ENCODE results near the gene DAW1.

The DAW1 gene

GRCh38 chr2:227939271-227940027 is 68.0 kb downstream of the DAW1 start:
- peak; percentile 6 for DNase-seq (ENCODE audit: low read depth)
- H3K4me3 ChIP-seq (ENCODE audit: low read depth, low read length): no peak overlapping the region
- TF ChIP-seq CTCF (IDR thresholded peaks at IDR 0.05; ENCODE audit: control insufficient read depth, extremely low read depth, insufficient read depth): peak; percentile 67

- TF ChIP-seq CTCF (IDR thresholded peaks at IDR 0.05; ENCODE audit: control insufficient read depth, extremely low read depth, insufficient read depth): no peak
- H3K4me3 ChIP-seq (ENCODE audit: low read depth, low read length): no peak overlapping the region
- no peak for DNase-seq (ENCODE audit: low read depth)
Observed at GRCh38 chr2:227942021-227942420, 70.6 kb downstream of the DAW1 start.

- no peak overlapping the region for H3K4me3 ChIP-seq (ENCODE audit: low read depth, low read length)
- no peak for DNase-seq (ENCODE audit: low read depth)
- no peak for TF ChIP-seq CTCF (IDR thresholded peaks at IDR 0.05; ENCODE audit: control insufficient read depth, extremely low read depth, insufficient read depth)
Observed at GRCh38 chr2:227942965-227943364, 71.5 kb downstream of the DAW1 start.

GRCh38 chr2:227960317-227960716 is 88.9 kb downstream of the DAW1 start:
- TF ChIP-seq CTCF (IDR thresholded peaks at IDR 0.05; ENCODE audit: control insufficient read depth, extremely low read depth, insufficient read depth): no peak
- no peak for DNase-seq (ENCODE audit: low read depth)
- H3K4me3 ChIP-seq (ENCODE audit: low read depth, low read length): no peak overlapping the region

- DNase-seq (ENCODE audit: low read depth): no peak
- TF ChIP-seq CTCF (IDR thresholded peaks at IDR 0.05; ENCODE audit: control insufficient read depth, extremely low read depth, insufficient read depth): no peak
- no peak overlapping the region for H3K4me3 ChIP-seq (ENCODE audit: low read depth, low read length)
Observed at GRCh38 chr2:227971619-227972230, 100.3 kb downstream of the DAW1 start.

- no peak for TF ChIP-seq CTCF (IDR thresholded peaks at IDR 0.05; ENCODE audit: control insufficient read depth, extremely low read depth, insufficient read depth)
- DNase-seq (ENCODE audit: low read depth): no peak
- no peak overlapping the region for H3K4me3 ChIP-seq (ENCODE audit: low read depth, low read length)
Observed at GRCh38 chr2:227973241-227973640, 101.8 kb downstream of the DAW1 start.
